ENCODE data around the gene CAT. TPM values are rescaled to one million over a fixed set of nuclear protein-coding genes. Genes with fewer than 3 reads are reported as not detected.

CAT gene
- total RNA-seq, 1 donor from 2014 or later, result 51.8 TPM

GRCh38 chr11:34495239-34495723 is 56.5 kb downstream of the CAT start:
- peaks cover 7% of the 10 kb centered on the region for H3K27me3 Mint-ChIP-seq
- no peak for DNase-seq (ENCODE audit: low spot score, unreplicated experiment)

GRCh38 chr11:34495724-34496377 is 57.1 kb downstream of the CAT start:
- no peak overlapping the region for H3K4me3 Mint-ChIP-seq (ENCODE audit: low read depth)
- H3K27me3 Mint-ChIP-seq, result peaks cover 7% of the 10 kb centered on the region
- no peak for TF ChIP-seq CTCF (IDR thresholded peaks at IDR 0.05; ENCODE audit: unreplicated experiment)
- H3K36me3 Mint-ChIP-seq (ENCODE audit: insufficient read depth), result no peaks in the 10 kb centered on the region
- no peak overlapping the region for H3K27ac Mint-ChIP-seq
- no peaks in the 10 kb centered on the region for H3K9me3 Mint-ChIP-seq (ENCODE audit: low read depth)
- no peaks in the 10 kb centered on the region for H3K4me1 Mint-ChIP-seq (ENCODE audit: low read depth)
- DNase-seq (ENCODE audit: low spot score, unreplicated experiment), result no peak

More at GRCh38 chr11:34495239-34495723, 56.5 kb downstream of the CAT start:
- H3K4me3 Mint-ChIP-seq (ENCODE audit: low read depth), result no peak overlapping the region
- H3K27ac Mint-ChIP-seq, result no peak overlapping the region
- H3K4me1 Mint-ChIP-seq (ENCODE audit: low read depth), result no peaks in the 10 kb centered on the region
- no peaks in the 10 kb centered on the region for H3K36me3 Mint-ChIP-seq (ENCODE audit: insufficient read depth)
- TF ChIP-seq CTCF (IDR thresholded peaks at IDR 0.05; ENCODE audit: unreplicated experiment), result no peak
- H3K9me3 Mint-ChIP-seq (ENCODE audit: low read depth), result no peaks in the 10 kb centered on the region

- H3K4me3 Mint-ChIP-seq (ENCODE audit: low read depth), result no peak overlapping the region
- H3K9me3 Mint-ChIP-seq (ENCODE audit: low read depth), result no peaks in the 10 kb centered on the region
- no peaks in the 10 kb centered on the region for H3K36me3 Mint-ChIP-seq (ENCODE audit: insufficient read depth)
- DNase-seq (ENCODE audit: low spot score, unreplicated experiment), result no peak
- peaks cover 1% of the 10 kb centered on the region for H3K4me1 Mint-ChIP-seq (ENCODE audit: low read depth)
- TF ChIP-seq CTCF (IDR thresholded peaks at IDR 0.05; ENCODE audit: unreplicated experiment), result no peak
- H3K27me3 Mint-ChIP-seq, result peaks cover 4% of the 10 kb centered on the region
- H3K27ac Mint-ChIP-seq, result no peak overlapping the region
Observed at GRCh38 chr11:34499719-34500500, 61.2 kb downstream of the CAT start.

GRCh38 chr11:34501500-34501899 is 62.8 kb downstream of the CAT start:
- no peak for DNase-seq (ENCODE audit: low spot score, unreplicated experiment)
- Mint-ChIP-seq H3K9me3 (ENCODE audit: low read depth) (no peaks in the 10 kb centered on the region), H3K27me3 (peaks cover 3% of the 10 kb centered on the region), H3K4me1 (ENCODE audit: low read depth) (peaks cover 1% of the 10 kb centered on the region), H3K27ac (no peak overlapping the region), H3K36me3 (ENCODE audit: insufficient read depth) (no peaks in the 10 kb centered on the region), H3K4me3 (ENCODE audit: low read depth) (no peak overlapping the region)
- no peak for TF ChIP-seq CTCF (IDR thresholded peaks at IDR 0.05; ENCODE audit: unreplicated experiment)

GRCh38 chr11:34501949-34502348 is 63.2 kb downstream of the CAT start:
- Mint-ChIP-seq H3K4me3 (ENCODE audit: low read depth) (no peak overlapping the region), H3K9me3 (ENCODE audit: low read depth) (no peaks in the 10 kb centered on the region), H3K27me3 (peaks cover 3% of the 10 kb centered on the region), H3K27ac (no peak overlapping the region), H3K36me3 (ENCODE audit: insufficient read depth) (no peaks in the 10 kb centered on the region), H3K4me1 (ENCODE audit: low read depth) (peaks cover 1% of the 10 kb centered on the region)
- no peak for DNase-seq (ENCODE audit: low spot score, unreplicated experiment)
- TF ChIP-seq CTCF (IDR thresholded peaks at IDR 0.05; ENCODE audit: unreplicated experiment), result no peak

Data from progenitor cell of endocrine pancreas (in vitro differentiated cells).